Measurements from ENCODE around the gene PRSS56. TPM values are rescaled to one million over a fixed set of nuclear protein-coding genes. Genes with fewer than 3 reads are reported as not detected.

The PRSS56 gene
- total RNA-seq, 4 donors from 2014 or later: not detected

DNA sequence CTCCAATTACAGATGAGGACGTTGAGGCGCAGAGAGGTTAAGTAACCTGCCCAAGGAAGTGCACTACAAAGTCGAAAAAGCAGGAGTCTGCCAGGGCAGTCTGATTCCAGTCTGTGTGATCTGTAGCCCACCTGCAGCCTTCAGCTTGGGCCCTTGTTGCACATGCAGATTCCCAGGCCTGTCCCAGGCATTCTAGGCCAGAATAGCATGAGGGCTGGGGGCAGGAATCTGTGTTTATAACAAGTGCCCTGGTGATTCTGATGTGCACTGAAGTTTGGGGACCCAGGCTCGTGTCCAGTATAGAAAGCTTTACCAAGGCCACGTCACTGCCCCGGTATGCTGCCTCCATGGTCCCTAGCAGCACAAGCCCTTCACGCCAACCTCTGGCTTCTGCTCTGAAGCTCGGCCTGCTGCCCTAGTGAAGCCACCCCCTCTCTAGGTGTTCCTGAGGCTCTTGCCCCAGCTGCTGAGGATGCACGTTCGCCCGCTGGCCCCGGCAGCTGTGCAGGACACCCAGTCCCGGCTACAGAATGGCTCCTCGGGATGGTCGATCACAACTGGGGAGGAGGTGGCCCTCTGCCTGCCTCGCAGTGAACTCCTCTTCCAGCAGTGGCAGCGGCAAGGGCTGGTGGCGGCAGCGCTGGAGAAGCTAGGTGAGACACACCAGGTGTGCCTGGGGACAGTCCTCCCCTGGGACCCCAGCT lies 23.9 kb downstream of the PRSS56 start:
- 98 to 100% methylated on average over 6 to 8 of the region's 19 CpGs for WGBS, 2 donors

GRCh38 chr2:232544674-232545073 lies 24.5 kb downstream of the PRSS56 start:
- no peak overlapping the region for H3K27ac ChIP-seq
- intact Hi-C loops (cut with DNase I): no loop called here
- no peak for TF ChIP-seq POLR2A (IDR thresholded peaks at IDR 0.05)
- no peak for TF ChIP-seq CTCF (IDR thresholded peaks at IDR 0.05)
- H3K27me3 ChIP-seq: no peaks in the 10 kb centered on the region
- no peak for DNase-seq
- no peak overlapping the region for H3K4me3 ChIP-seq (replicated peaks in 1 of 3)
- H3K9me3 ChIP-seq: no peaks in the 10 kb centered on the region
- H3K4me1 ChIP-seq: no peaks in the 10 kb centered on the region
- 89 to 92% methylated on average over 6 of the region's 6 CpGs for WGBS, 2 donors
- no peaks in the 10 kb centered on the region for H3K36me3 ChIP-seq

More for the DNA sequence above, 23.9 kb downstream of the PRSS56 start:
- Histone ChIP-seq H3K27me3 (no peaks in the 10 kb centered on the region), H3K36me3 (no peaks in the 10 kb centered on the region), H3K4me1 (no peaks in the 10 kb centered on the region), H3K27ac (no peak overlapping the region), H3K9me3 (no peaks in the 10 kb centered on the region), H3K4me3 (replicated peaks in 1 of 3) (no peak overlapping the region)
- intact Hi-C loops (cut with DNase I): no loop called here
- no peak for DNase-seq
- TF ChIP-seq POLR2A (IDR thresholded peaks at IDR 0.05) (no peak), CTCF (IDR thresholded peaks at IDR 0.05) (no peak)

GRCh38 chr2:232545511-232546375 lies 25.6 kb downstream of the PRSS56 start:
- H3K4me1 ChIP-seq: no peaks in the 10 kb centered on the region
- H3K4me3 ChIP-seq (replicated peaks in 1 of 3): no peak overlapping the region
- TF ChIP-seq POLR2A (IDR thresholded peaks at IDR 0.05): no peak
- no peak for TF ChIP-seq CTCF (IDR thresholded peaks at IDR 0.05)
- intact Hi-C loops (cut with DNase I): no loop called here
- no peaks in the 10 kb centered on the region for H3K9me3 ChIP-seq
- 87 to 92% methylated on average over 12 to 17 of the region's 17 CpGs for WGBS, 2 donors
- DNase-seq: no peak
- H3K27ac ChIP-seq: no peak overlapping the region
- H3K27me3 ChIP-seq: no peaks in the 10 kb centered on the region
- no peaks in the 10 kb centered on the region for H3K36me3 ChIP-seq

DNA sequence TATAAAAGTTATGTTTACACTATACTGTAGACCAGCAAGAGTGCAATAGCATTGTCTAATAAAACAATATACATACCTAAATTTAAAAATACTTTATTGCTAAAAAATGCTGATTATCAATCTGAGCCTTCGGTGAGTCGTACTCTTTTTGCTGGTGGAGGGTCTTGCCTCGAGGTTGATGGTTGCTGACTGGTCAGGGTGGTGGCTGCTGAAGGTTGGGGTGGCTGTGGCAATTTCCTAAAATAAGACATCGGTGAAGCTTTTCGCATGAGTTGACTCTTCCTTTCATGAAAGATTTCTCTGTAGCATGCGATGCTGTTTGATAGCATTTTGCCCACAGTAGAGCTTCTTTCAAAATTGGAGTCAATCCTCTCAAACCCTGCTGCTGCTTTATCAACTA lies 27.8 kb downstream of the PRSS56 start:
- H3K9me3 ChIP-seq: no peaks in the 10 kb centered on the region
- intact Hi-C loops (cut with DNase I): no loop called here
- no peak for TF ChIP-seq POLR2A (IDR thresholded peaks at IDR 0.05)
- no peak for TF ChIP-seq CTCF (IDR thresholded peaks at IDR 0.05)

More for the DNA sequence above, 27.8 kb downstream of the PRSS56 start:
- no peak for DNase-seq
- H3K4me1 ChIP-seq: peaks cover 12 to 14% of the 10 kb centered on the region in 2 donors
- no peak overlapping the region for H3K27ac ChIP-seq
- WGBS, 2 donors: 97 to 98% methylated on average over 6 of the region's 6 CpGs
- no peaks in the 10 kb centered on the region for H3K36me3 ChIP-seq
- no peak overlapping the region for H3K4me3 ChIP-seq (replicated peaks in 1 of 3)
- no peaks in the 10 kb centered on the region for H3K27me3 ChIP-seq

All from thyroid gland (tissue), 4 donors.